Thymus (tissue), 11 donors: Measurements from ENCODE around the gene ADRM1. TPM values are rescaled to one million over a fixed set of nuclear protein-coding genes. Genes with fewer than 3 reads are reported as not detected.
A peak's percentile ranks its signal among the peaks of the same experiment; 100 is the strongest.

ENCODE experiments used
- DNase-seq, 9 donors: peaks; one replicate each; pipeline ENCODE4 v3.0.0-alpha.2; 2013; ENCODE audit warnings: low spot score in 9 of 9, low read depth in 6 of 9, missing footprints in 1 of 9
- H3K27ac ChIP-seq, 2 donors: one replicate each; pipeline ENCODE4 v1.5.1; 2013; ENCODE audit warnings: control low read depth in 1 of 2, low read depth in 1 of 2, low read length in 1 of 2, mild to moderate bottlenecking in 1 of 2, moderate library complexity in 1 of 2
- H3K27me3 ChIP-seq, 2 donors: one replicate each; pipeline ENCODE4 v1.5.1; 2013; ENCODE audit warnings: low read length in 1 of 2; ENCODE audit not compliant: control insufficient read depth in 2 of 2, insufficient read depth in 1 of 2
- H3K36me3 ChIP-seq, 2 donors: one replicate each; pipeline ENCODE4 v1.5.1; 2013; ENCODE audit warnings: low read length in 1 of 2, mild to moderate bottlenecking in 1 of 2, moderate library complexity in 1 of 2; ENCODE audit not compliant: control insufficient read depth in 2 of 2, insufficient read depth in 2 of 2
- H3K4me1 ChIP-seq, 2 donors: one replicate each; pipeline ENCODE4 v1.5.1; 2013; ENCODE audit warnings: low read length in 2 of 2; ENCODE audit not compliant: control insufficient read depth in 2 of 2, insufficient read depth in 2 of 2
- H3K4me3 ChIP-seq, 2 donors: one replicate each; pipeline ENCODE4 v1.5.1; 2013; ENCODE audit warnings: low read length in 2 of 2, control low read depth in 1 of 2, mild to moderate bottlenecking in 1 of 2
- H3K9me3 ChIP-seq, 2 donors: one replicate each; pipeline ENCODE4 v1.5.1; 2013; ENCODE audit warnings: low read length in 1 of 2, mild to moderate bottlenecking in 1 of 2; ENCODE audit not compliant: control insufficient read depth in 2 of 2, insufficient read depth in 1 of 2
- WGBS: extraction: QIAGEN DNeasy Blood & Tissue Kit; methylation state at CpG from one replicate; pipeline ENCODE4 v1.1.7; 2013; 5-methylcytosine and 5-hydroxymethylcytosine counted together
- polyA plus RNA-seq: library from polyadenylated mRNA; stranded (reverse); fragments of 200-250 nt; gene quantifications from one replicate; pipeline ENCODE4 v1.2.3, GENCODE V29; 2013
- total RNA-seq: library from RNA; stranded (reverse); fragments of 120-200 nt; gene quantifications from one replicate; pipeline ENCODE4 v1.2.4, GENCODE V29; 2013
- donor health status: healthy.

Gene ADRM1
- total and polyA plus RNA-seq, 2 donors = 71.5 to 80.9 TPM

DNA sequence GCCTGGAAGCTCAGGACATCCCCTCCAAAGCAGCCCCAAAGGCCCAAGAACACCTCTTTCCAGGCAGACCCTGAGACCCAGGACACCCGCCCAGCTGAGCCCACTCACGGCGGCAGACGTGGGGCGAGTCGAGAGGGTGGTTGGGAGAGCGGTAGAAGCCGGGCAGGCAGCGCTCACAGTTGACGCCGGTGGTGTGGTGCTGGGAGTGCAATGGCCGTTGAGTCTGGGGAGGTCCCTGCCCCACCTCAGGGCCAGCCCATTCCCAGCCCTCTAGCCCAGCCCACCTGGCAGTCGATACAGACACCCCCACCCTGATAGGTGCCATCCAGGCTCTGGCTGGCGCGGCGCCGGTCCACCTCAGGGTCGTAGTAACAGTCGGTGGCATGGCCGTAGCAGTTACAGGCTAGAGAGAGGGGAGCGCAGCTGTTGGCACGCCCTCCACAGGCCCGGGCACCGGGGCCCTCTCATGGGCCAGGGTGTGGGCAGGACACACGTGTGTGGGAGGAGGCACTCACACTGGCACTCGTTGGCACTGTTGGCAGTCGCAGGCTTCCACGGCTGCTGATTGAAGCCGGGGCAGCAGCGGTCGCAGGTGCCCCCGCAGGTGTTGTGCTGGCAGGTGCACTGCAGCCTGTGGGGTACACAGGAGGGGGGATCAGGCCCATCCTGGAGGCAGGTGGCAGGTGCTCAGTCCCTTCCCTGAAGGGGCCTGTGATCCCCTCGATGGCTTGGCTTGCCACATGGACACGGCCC, 43.8 kb downstream of the ADRM1 start:
- Histone ChIP-seq H3K27me3 (no peaks in the 10 kb centered on the region), H3K4me1 (no peaks in the 10 kb centered on the region), H3K36me3 (no peaks in the 10 kb centered on the region), H3K9me3 (peaks cover 1 to 3% of the 10 kb centered on the region in 2 donors), H3K4me3 (no peak overlapping the region), H3K27ac (no peak overlapping the region)
- 97% methylated on average over 34 of the region's 34 CpGs for WGBS
- DNase-seq = no peak

DNA sequence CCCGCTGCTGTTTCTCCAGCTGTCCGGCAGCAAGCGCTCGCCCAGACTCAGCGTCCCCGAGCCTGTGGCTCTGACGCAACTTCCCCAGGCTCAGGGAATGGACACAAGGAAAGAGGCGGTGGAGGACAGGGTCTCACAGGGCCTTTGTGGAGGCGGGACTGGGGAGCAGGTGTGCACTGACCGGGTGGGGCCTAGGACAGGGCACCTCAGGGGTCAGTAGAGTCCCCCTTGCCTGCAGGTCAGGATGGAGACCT, 44.3 kb downstream of the ADRM1 start:
- Histone ChIP-seq H3K4me1 (no peaks in the 10 kb centered on the region), H3K4me3 (no peak overlapping the region), H3K36me3 (no peaks in the 10 kb centered on the region), H3K27me3 (no peaks in the 10 kb centered on the region), H3K27ac (no peak overlapping the region), H3K9me3 (peaks cover 1 to 3% of the 10 kb centered on the region in 2 donors)
- DNase-seq = no peak
- 96% methylated on average over 10 of the region's 10 CpGs for WGBS

DNA sequence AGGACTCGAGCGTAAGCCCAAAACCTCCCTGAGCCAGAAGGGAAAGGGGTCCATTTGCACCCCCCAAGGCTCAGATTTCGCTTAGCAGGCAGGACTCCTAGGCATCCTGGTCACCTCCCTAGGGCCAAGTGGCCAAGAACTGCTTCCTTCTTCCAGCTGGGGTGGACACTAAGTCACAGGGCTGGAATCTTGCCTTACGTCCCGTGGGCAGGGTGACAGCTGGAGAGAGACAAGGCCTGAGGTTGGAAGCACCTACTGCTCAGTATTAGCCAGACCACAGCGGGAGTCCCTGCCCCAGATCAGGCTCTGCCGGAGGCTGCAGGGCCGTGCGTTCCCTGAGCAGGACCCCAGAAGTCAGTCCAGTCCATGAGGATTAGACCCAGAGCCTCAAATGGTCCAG, 44.6 kb downstream of the ADRM1 start:
- Histone ChIP-seq H3K4me1 (no peaks in the 10 kb centered on the region), H3K36me3 (no peaks in the 10 kb centered on the region), H3K27me3 (no peaks in the 10 kb centered on the region), H3K4me3 (no peak overlapping the region), H3K9me3 (peaks cover 1 to 3% of the 10 kb centered on the region in 2 donors), H3K27ac (no peak overlapping the region)
- DNase-seq = no peak
- WGBS = 83% methylated on average over 9 of the region's 9 CpGs

DNA sequence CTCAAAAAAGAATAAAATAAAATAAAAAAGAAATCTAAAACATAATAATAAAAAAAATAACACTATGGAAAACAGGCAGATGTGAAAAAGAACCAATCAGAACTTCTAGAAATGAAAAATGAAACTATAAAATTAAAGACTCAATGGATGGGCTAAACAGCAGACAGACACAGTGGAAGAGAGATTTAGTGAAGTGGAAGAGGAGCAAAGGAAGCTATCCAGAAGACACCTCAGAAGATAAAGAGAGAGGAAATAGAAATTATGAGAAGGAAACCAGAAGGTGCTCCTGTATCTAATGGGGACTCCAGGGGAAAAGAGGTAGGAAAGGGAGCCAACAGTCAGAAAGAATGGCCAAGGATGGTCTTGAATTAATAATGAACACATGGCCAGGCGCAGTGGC, 45.8 kb downstream of the ADRM1 start:
- no peak overlapping the region for H3K27ac ChIP-seq
- no peaks in the 10 kb centered on the region for H3K4me1 ChIP-seq
- H3K27me3 ChIP-seq = no peaks in the 10 kb centered on the region
- H3K36me3 ChIP-seq = no peaks in the 10 kb centered on the region
- 100% methylated on average over 1 of the region's 1 CpG for WGBS
- DNase-seq = no peak
- H3K9me3 ChIP-seq = peaks cover 1 to 3% of the 10 kb centered on the region in 2 donors
- H3K4me3 ChIP-seq = no peak overlapping the region

DNA sequence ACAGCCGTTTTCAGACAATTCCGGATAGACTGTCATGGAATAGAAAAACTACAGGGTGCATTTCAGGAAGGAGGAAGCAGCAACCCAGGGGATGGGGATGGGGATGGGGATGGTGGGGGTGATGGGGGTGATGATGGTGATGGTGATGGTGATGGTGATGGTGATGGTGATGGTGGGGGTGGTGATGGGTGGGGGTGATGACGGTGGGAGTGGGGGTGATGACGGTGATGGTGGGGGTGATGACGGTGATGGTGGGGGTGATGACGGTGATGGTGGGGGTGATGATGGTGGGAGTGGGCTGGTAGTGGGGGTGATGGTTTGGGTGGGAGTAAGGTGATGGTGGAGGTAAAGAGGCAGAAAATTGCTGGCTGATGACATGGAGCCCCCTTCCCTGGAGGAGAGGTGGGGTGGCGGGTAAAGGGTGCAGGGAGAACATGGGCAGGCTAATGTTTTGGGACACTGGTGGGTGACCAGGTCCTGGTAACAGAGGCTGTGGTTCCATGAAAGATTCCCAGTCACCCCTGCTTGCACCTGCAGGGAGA, 46.8 kb downstream of the ADRM1 start:
- Histone ChIP-seq H3K36me3 (no peaks in the 10 kb centered on the region), H3K27me3 (no peaks in the 10 kb centered on the region), H3K4me3 (no peak overlapping the region), H3K27ac (no peak overlapping the region), H3K9me3 (peaks cover 1 to 3% of the 10 kb centered on the region in 2 donors), H3K4me1 (no peaks in the 10 kb centered on the region)
- WGBS = 91% methylated on average over 7 of the region's 7 CpGs
- DNase-seq = no peak

DNA sequence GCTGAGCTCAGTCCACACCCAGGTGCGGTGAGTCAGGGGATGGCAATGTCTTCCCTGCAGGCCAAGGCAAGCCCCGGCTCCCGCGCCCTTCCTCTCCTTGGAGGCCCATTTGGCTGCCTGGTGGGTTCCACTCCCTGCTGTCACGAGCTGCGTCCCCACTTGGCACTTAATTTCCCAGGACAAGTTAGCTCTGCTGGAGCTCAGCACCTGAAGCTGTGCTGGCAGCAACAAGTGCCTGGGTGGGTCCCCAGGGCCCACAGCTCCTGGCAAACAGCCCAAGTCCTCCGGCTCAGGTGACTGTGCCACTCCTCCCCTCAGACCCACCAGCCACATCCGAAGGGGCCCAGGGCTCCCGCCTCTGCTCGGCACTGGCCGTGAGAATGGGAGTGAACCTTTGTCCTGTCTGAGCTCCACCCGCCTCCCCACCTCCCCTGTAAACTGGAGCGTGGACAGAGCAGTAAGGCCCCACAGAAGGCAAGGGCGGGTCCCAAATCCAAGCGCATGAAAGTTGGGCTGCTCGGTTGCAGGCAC, 47.4 kb downstream of the ADRM1 start:
- peak overlapping the region in 1 of 2 donors; percentile 75 for H3K27ac ChIP-seq
- H3K9me3 ChIP-seq = peaks cover 1 to 3% of the 10 kb centered on the region in 2 donors
- H3K4me3 ChIP-seq = no peak overlapping the region
- peaks cover 0 to 2% of the 10 kb centered on the region in 2 donors for H3K4me1 ChIP-seq
- H3K36me3 ChIP-seq = no peaks in the 10 kb centered on the region
- WGBS = 91% methylated on average over 16 of the region's 16 CpGs
- peak in 1 of 9 donors; percentile 16 for DNase-seq
- no peaks in the 10 kb centered on the region for H3K27me3 ChIP-seq

DNA sequence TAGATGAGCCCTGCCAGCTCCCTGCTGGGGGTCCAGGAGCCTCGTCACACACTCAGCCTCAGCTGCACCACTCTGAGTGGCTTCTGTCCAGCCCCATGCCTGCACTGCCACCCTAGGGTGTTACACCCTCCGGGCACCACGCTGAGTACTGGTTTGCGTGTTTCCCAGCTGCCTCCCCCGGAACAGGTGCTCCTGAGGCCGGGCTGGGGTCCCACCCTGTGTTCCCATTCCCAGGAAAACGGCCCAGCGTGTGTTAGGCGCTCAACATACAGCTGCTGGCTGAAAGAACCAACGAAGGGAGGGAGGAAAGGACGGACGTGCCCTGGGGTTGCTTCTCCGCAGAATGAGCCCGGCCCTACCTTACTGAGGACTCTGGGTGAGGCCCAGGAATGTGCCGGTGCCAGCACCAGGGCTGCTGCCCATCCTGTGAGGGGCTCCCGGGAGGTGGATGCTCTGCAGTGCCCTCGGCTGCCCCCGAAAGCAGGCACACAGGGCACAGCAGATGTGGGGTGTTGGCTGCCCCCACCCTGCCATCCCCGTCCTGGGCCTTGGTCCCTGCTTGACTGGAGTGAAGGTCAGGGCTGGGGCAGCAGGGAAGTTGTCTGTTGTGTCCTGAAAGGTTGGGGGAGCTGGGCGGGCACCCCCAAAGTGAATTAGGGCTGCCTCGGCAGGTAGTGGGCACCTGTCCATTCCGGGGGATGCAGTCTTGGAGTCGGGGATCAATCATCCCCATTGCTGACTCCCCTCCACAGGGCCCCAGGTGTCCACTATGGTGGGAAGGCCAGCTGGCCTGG, 48.0 kb downstream of the ADRM1 start:
- no peaks in the 10 kb centered on the region for H3K36me3 ChIP-seq
- DNase-seq = no peak
- peaks cover 0 to 5% of the 10 kb centered on the region in 2 donors for H3K4me1 ChIP-seq
- H3K4me3 ChIP-seq = no peak overlapping the region
- H3K9me3 ChIP-seq = peaks cover 1 to 3% of the 10 kb centered on the region in 2 donors
- H3K27ac ChIP-seq = peak overlapping the region in 1 of 2 donors; percentile 75
- WGBS = 86% methylated on average over 23 of the region's 23 CpGs
- H3K27me3 ChIP-seq = no peaks in the 10 kb centered on the region

DNA sequence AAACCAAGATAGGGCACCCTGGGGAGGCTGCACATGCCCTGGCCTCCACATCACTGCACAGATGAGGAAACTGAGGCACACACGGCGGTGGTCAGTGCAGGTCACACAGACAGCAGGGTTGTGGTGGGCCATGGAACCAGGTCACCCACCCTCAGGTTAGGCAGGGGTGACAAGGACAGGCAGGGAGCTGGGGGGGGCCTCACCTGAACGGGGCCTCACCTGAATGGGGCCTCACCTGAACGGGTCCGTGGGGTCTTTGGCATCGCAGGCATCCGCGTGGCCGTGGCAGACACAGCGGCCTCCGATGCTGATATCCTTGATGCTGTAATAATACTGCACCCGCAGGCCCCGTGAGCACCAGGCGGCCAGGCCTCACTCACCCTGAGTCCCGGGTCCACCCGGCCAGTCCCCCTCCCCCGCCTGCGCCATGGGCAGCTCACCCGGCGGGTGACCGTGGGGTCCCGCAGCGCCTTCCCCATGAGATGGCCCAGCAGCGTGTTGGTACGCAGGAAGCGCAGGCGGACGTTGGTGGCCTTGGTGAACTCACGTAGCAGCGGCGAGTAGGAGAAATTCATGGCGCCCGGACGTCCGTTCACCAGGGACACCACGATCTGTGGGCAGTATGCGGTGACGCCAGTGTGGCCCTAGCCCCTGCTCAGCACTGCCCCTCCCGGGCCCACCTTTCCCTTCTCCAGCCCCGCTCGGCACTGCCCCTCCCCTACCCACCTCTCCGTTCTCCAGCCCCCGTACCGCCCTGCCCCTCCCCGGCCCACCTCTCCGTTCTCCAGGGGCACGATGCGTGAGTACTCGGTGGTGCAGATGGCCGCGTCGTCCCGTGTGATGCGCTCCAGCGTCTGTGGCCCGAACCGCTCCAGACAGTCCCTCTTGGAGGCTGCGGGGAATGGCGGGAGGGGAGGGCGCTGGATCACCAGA, 48.9 kb downstream of the ADRM1 start:
- Histone ChIP-seq H3K4me1 (peaks cover 0 to 5% of the 10 kb centered on the region in 2 donors), H3K27ac (no peak overlapping the region), H3K9me3 (peaks cover 0 to 3% of the 10 kb centered on the region in 2 donors), H3K27me3 (no peaks in the 10 kb centered on the region), H3K4me3 (no peak overlapping the region), H3K36me3 (no peaks in the 10 kb centered on the region)
- DNase-seq = no peak
- WGBS = 94% methylated on average over 60 of the region's 60 CpGs
